H1 (cell line): ENCODE measurements around the gene RARB. TPM values are rescaled to one million over a fixed set of nuclear protein-coding genes. Genes with fewer than 3 reads are reported as not detected.

ENCODE experiments used
- CTCF ChIA-PET: fragments of 300-600 bp; sonication (Branson Sonifier 250); formaldehyde crosslinking; loops from one replicate; lab custom pipeline; 2021; ENCODE audit not compliant: partially characterized antibody; lab: Charles Lee
- POLR2A ChIA-PET: fragments of 300-600 bp; sonication (Branson Sonifier 250); formaldehyde crosslinking; loops from one replicate; lab custom pipeline; 2021; ENCODE audit warnings: inconsistent platforms; ENCODE audit not compliant: partially characterized antibody; lab: Charles Lee
- DNase-seq, 2 experiments: peaks; one replicate each; pipeline versions ENCODE4 v3.0.0 to v3.0.0-alpha.2; 2010 to 2022; ENCODE audit warnings: low spot score in 2 of 2, low read depth in 1 of 2, mixed read lengths in 1 of 2
- FAIRE-seq: peaks from 2 replicates; lab custom pipeline; 2011; peaks lifted over from hg19 to GRCh38; lab: Jason Lieb, UNC
- H2AFZ ChIP-seq: 2 replicates; pipeline ENCODE4 v1.8.1; 2012; ENCODE audit warnings: low read length, inconsistent platforms
- H2AK5ac ChIP-seq: 2 replicates; pipeline ENCODE4 v1.6.1; 2013; ENCODE audit warnings: low read depth, low read length
- H2BK120ac ChIP-seq: replicated peaks from 2 replicates; pipeline ENCODE3; 2013; ENCODE audit warnings: low read depth, low read length, inconsistent platforms
- H2BK12ac ChIP-seq: 2 replicates; pipeline ENCODE4 v1.6.1; 2013; ENCODE audit warnings: low read depth, low read length
- H2BK15ac ChIP-seq: 2 replicates; pipeline ENCODE4 v1.6.1; 2013; ENCODE audit warnings: low read length
- H2BK20ac ChIP-seq: 2 replicates; pipeline ENCODE4 v1.6.1; 2013; ENCODE audit warnings: low read length
- H2BK5ac ChIP-seq: 2 replicates; pipeline ENCODE4 v1.6.1; 2013; ENCODE audit warnings: low read depth, low read length
- H3K14ac ChIP-seq: 2 replicates; pipeline ENCODE4 v1.6.1; 2013; ENCODE audit warnings: inconsistent platforms; ENCODE audit not compliant: insufficient read length
- H3K18ac ChIP-seq: 2 replicates; pipeline ENCODE4 v1.6.1; 2013; ENCODE audit warnings: low read length; ENCODE audit errors: extremely low read depth
- H3K23ac ChIP-seq: 2 replicates; pipeline ENCODE4 v1.6.1; 2013; ENCODE audit warnings: inconsistent platforms; ENCODE audit not compliant: insufficient read length
- H3K23me2 ChIP-seq: 2 replicates; pipeline ENCODE4 v1.6.1; 2013; ENCODE audit warnings: low read depth, low read length
- H3K27ac ChIP-seq: 2 replicates; pipeline ENCODE4 v1.6.1; 2011; ENCODE audit warnings: low read depth, low read length, inconsistent platforms
- H3K27me3 ChIP-seq, 4 experiments: replicated peaks in 1 of 4; 1 replicate in 1 of 4; 2 replicates in 3 of 4; pipeline versions ENCODE4 v1.6.1 to v1.8.1; 2011 to 2013; ENCODE audit warnings: low read length in 3 of 4, mild to moderate bottlenecking in 3 of 4, inconsistent platforms in 2 of 4, mixed read lengths in 2 of 4, moderate library complexity in 1 of 4; ENCODE audit not compliant: control insufficient read depth in 3 of 4, insufficient read depth in 3 of 4; ENCODE audit errors: extremely low read depth in 1 of 4
- H3K36me3 ChIP-seq, 4 experiments: 2 replicates each; pipeline versions ENCODE4 v1.6.1 to v1.8.1; 2011 to 2013; ENCODE audit warnings: mild to moderate bottlenecking in 4 of 4, low read length in 3 of 4, moderate library complexity in 2 of 4, control low read depth in 1 of 4, inconsistent platforms in 1 of 4; ENCODE audit not compliant: insufficient read depth in 4 of 4, control insufficient read depth in 2 of 4
- H3K4ac ChIP-seq: replicated peaks from 2 replicates; pipeline ENCODE3; 2013; ENCODE audit warnings: low read length, low read depth, mixed read lengths, inconsistent platforms; ENCODE audit not compliant: insufficient read length
- H3K4me1 ChIP-seq, 4 experiments: replicated peaks in 1 of 4; 1 replicate in 1 of 4; 2 replicates in 3 of 4; pipeline versions ENCODE4 v1.6.1 to v1.8.1; 2011 to 2013; ENCODE audit warnings: low read length in 3 of 4, inconsistent platforms in 2 of 4, mixed read lengths in 1 of 4; ENCODE audit not compliant: insufficient read depth in 4 of 4, control insufficient read depth in 3 of 4
- H3K4me2 ChIP-seq, 2 experiments: 2 replicates each; pipeline versions ENCODE4 v1.6.1 to v1.8.1; 2011 to 2013; ENCODE audit warnings: low read depth in 2 of 2, low read length in 2 of 2, control low read depth in 1 of 2, inconsistent platforms in 1 of 2, mild to moderate bottlenecking in 1 of 2; ENCODE audit not compliant: insufficient read depth in 1 of 2
- H3K4me3 ChIP-seq, 4 experiments: fragments of 200-600, 300-600 bp in 1 of 4; sonication (generic), shearing (Covaris generic), sonication (Bioruptor Twin) in 1 of 4; 2 replicates each; pipeline versions ENCODE4 v1.5.1 to v1.8.1; 2011 to 2016; ENCODE audit warnings: low read length in 4 of 4, low read depth in 3 of 4, control low read depth in 2 of 4, inconsistent platforms in 2 of 4, mild to moderate bottlenecking in 2 of 4, mixed read lengths in 1 of 4, moderate library complexity in 1 of 4; ENCODE audit not compliant: insufficient read depth in 2 of 4; ENCODE audit errors: extremely low read depth in 1 of 4
- H3K56ac ChIP-seq: replicated peaks from 2 replicates; pipeline ENCODE3; 2013; ENCODE audit warnings: low read depth, mild to moderate bottlenecking, mixed read lengths, low read length, inconsistent platforms; ENCODE audit not compliant: insufficient read length
- H3K79me1 ChIP-seq: 2 replicates; pipeline ENCODE4 v1.6.1; 2013; ENCODE audit warnings: low read depth, low read length, control low read depth
- H3K79me2 ChIP-seq, 2 experiments: 2 replicates each; pipeline versions ENCODE4 v1.6.1 to v1.8.1; 2012 to 2013; ENCODE audit warnings: low read length in 2 of 2, mild to moderate bottlenecking in 2 of 2, inconsistent platforms in 1 of 2; ENCODE audit not compliant: insufficient read depth in 2 of 2, control insufficient read depth in 1 of 2
- H3K9ac ChIP-seq, 4 experiments: replicated peaks in 1 of 4; 1 replicate in 1 of 4; 2 replicates in 3 of 4; pipeline versions ENCODE4 v1.6.1 to v1.8.1; 2011 to 2013; ENCODE audit warnings: low read depth in 3 of 4, low read length in 3 of 4, control low read depth in 2 of 4, mild to moderate bottlenecking in 2 of 4, moderate library complexity in 2 of 4, inconsistent platforms in 1 of 4; ENCODE audit errors: extremely low read depth in 1 of 4
- H3K9me3 ChIP-seq, 2 experiments: 2 replicates each; pipeline versions ENCODE4 v1.6.1 to v1.8.1; 2012 to 2013; ENCODE audit warnings: mild to moderate bottlenecking in 2 of 2, moderate library complexity in 2 of 2, control low read depth in 1 of 2, inconsistent platforms in 1 of 2, low read depth in 1 of 2, low read length in 1 of 2, mixed read lengths in 1 of 2; ENCODE audit not compliant: insufficient read depth in 2 of 2
- H4K20me1 ChIP-seq, 2 experiments: replicated peaks in 1 of 2; 2 replicates each; pipeline versions ENCODE3 to v1.8.1; 2011 to 2013; ENCODE audit warnings: inconsistent platforms in 2 of 2, low read length in 2 of 2, mild to moderate bottlenecking in 1 of 2; ENCODE audit not compliant: insufficient read depth in 2 of 2, control insufficient read depth in 1 of 2
- H4K5ac ChIP-seq: 2 replicates; pipeline ENCODE4 v1.6.1; 2013; ENCODE audit warnings: low read length, low read depth, mixed read lengths, inconsistent platforms; ENCODE audit not compliant: insufficient read length
- H4K8ac ChIP-seq: 2 replicates; pipeline ENCODE4 v1.8.0; 2013; ENCODE audit warnings: mild to moderate bottlenecking, moderate library complexity, low read length, inconsistent platforms; ENCODE audit not compliant: insufficient read depth; ENCODE audit errors: extremely low read depth
- H4K91ac ChIP-seq: replicated peaks from 2 replicates; pipeline ENCODE3; 2013; ENCODE audit warnings: low read length, mixed read lengths, inconsistent platforms; ENCODE audit not compliant: insufficient read length
- JUN ChIP-seq: IDR thresholded peaks from 2 replicates; pipeline ENCODE4 v1.6.1; 2011; ENCODE audit warnings: low read depth, mild to moderate bottlenecking, improper control_type of control experiment, low read length
- KDM1A ChIP-seq: fragments of 200-600, 300-600 bp; sonication (generic); IDR thresholded peaks from 2 replicates; pipeline ENCODE4 v1.7.1; 2016; ENCODE audit warnings: mild to moderate bottlenecking, low read length, borderline replicate concordance
- POLR2AphosphoS5 ChIP-seq: IDR thresholded peaks from 2 replicates; pipeline ENCODE4 v1.6.1; 2011; ENCODE audit warnings: low read depth, low read length
- SAP30 ChIP-seq: fragments of 300-600 bp; sonication (generic); IDR thresholded peaks from 2 replicates; pipeline ENCODE4 v1.7.1; 2012; ENCODE audit warnings: low read length, moderate library complexity, mild to moderate bottlenecking, inconsistent platforms; ENCODE audit not compliant: insufficient read depth, insufficient replicate concordance
- SP1 ChIP-seq: IDR thresholded peaks from 2 replicates; pipeline ENCODE4 v1.6.1; 2011; ENCODE audit warnings: low read depth, low read length
- WGBS, 2 experiments: shearing (Covaris generic) in 1 of 2; methylation state at CpG; one replicate each; pipeline versions ENCODE4 v1.1.6 to v1.1.7; 2013 to 2015; ENCODE audit warnings: low lambda C conversion rate in 2 of 2, mixed read lengths in 2 of 2, inconsistent platforms in 1 of 2, low coverage in 1 of 2, missing lambda C conversion rate in 1 of 2; ENCODE audit not compliant: insufficient replicate concordance in 2 of 2, insufficient coverage in 1 of 2, insufficient read length in 1 of 2; ENCODE audit errors: extremely low coverage in 1 of 2, missing lambda C conversion rate in 1 of 2; 5-methylcytosine and 5-hydroxymethylcytosine counted together
- polyA plus RNA-seq, 7 experiments: library from polyadenylated mRNA; depleted of rRNA in 3 of 7; stranded (reverse) in 5 of 7; unstranded in 2 of 7; fragments of >200 nt in 5 of 7; fragments of 200-250 nt in 2 of 7; gene quantifications; 1 replicate in 5 of 7; 2 replicates in 1 of 7; 4 replicates in 1 of 7; pipeline versions ENCODE4 v1.2.1 to v1.2.3, GENCODE V29; 2011 to 2013; ENCODE audit warnings: missing spikeins in 2 of 7, mixed read lengths in 2 of 7
- total RNA-seq: library from RNA; stranded (reverse); fragmentation: NEBNext Ultra II Directional; extraction: Animal tissue kit (Norgen Biotek cat#: 25700); gene quantifications from 2 replicates; pipeline ENCODE4 v1.2.1, GENCODE V29; 2021

Gene RARB
- total and polyA plus RNA-seq, 2 of the 8 experiments (the other 6 are each of a cell fraction or from before 2014, with no cell fraction given), result 0.15 to 0.22 TPM

- Histone ChIP-seq H2AFZ (no peak overlapping the region), H3K36me3 (no peaks in the 10 kb centered on the region), H3K79me1 (no peaks in the 10 kb centered on the region), H2BK5ac (no peak overlapping the region), H3K9me3 (no peaks in the 10 kb centered on the region), H3K23ac (no peak overlapping the region), H3K4me1 (no peaks in the 10 kb centered on the region), H4K5ac (no peak overlapping the region), H2BK120ac (no peak overlapping the region), H4K8ac (no peak overlapping the region), H4K20me1 (no peaks in the 10 kb centered on the region), H3K23me2 (no peaks in the 10 kb centered on the region), H2AK5ac (no peak overlapping the region), H3K79me2 (no peaks in the 10 kb centered on the region), H3K27ac (no peak overlapping the region), H3K4me3 (no peak overlapping the region), H2BK15ac (no peak overlapping the region), H3K4ac (no peak overlapping the region), H3K27me3 (no peaks in the 10 kb centered on the region), H2BK20ac (no peak overlapping the region), H3K18ac (no peak overlapping the region), H2BK12ac (no peak overlapping the region), H3K9ac (no peak overlapping the region), H3K14ac (no peak overlapping the region), H4K91ac (no peak overlapping the region), H3K4me2 (no peak overlapping the region), H3K56ac (no peak overlapping the region)
- CTCF ChIA-PET, result interaction anchor here (0.8 to 11.9 kb wide), 7 partner anchors 8 to 656 kb away, joined by 3 to 138 read pairs (median 3); no protein-coding TSS in a partner anchor
- FAIRE-seq, result no peak
- POLR2A ChIA-PET, result interaction anchor here (1.0 kb wide), 1 partner anchor 8 kb away, joined by 3 read pairs; no protein-coding TSS in a partner anchor
- 90% methylated on average over 6 of the region's 6 CpGs; no CpG with 5 or more reads in 1 of the 2 experiments for WGBS, 2 experiments
- DNase-seq, result no peak
- TF ChIP-seq SAP30, result no peak
- no peak for TF ChIP-seq JUN
- no peak for TF ChIP-seq KDM1A
- no peak for TF ChIP-seq POLR2AphosphoS5
- TF ChIP-seq SP1, result no peak
These were observed 158.1 kb downstream of the RARB start for GRCh38 chr3:25586167-25586505.
